Measurements from ENCODE around the gene KCNJ3.

DNA sequence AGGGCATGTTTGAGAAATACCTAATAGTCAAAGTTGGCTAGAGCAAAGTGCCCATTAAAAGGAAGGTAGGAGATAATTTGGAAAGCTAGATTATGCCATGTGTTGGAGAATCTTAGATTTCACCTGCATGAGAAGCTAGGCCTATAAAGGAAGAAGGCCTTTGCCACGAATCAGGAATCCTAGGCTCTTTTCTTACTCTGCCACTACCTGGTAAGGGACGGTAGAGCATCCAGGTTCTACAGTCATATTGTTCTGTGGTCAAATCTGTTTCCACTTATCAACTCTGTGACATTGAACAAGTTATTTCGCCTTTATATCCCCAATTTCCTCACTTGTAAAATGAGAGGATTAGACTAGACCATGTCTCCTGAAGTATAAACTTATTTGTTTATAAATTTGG is 3.6 kb upstream of the KCNJ3 start:
- TF ChIP-seq ESRRG (CRISPR knock-in tag; IDR thresholded peaks at IDR 0.05), result no peak
- TF ChIP-seq SNAI2 (CRISPR knock-in tag; IDR thresholded peaks at IDR 0.05), result no peak
- TF ChIP-seq TCF4 (CRISPR knock-in tag; IDR thresholded peaks at IDR 0.05; ENCODE audit: borderline replicate concordance), result no peak
- TF ChIP-seq RARB (CRISPR knock-in tag; IDR thresholded peaks at IDR 0.05), result no peak
- no peak for TF ChIP-seq ARNTL (CRISPR knock-in tag; IDR thresholded peaks at IDR 0.05; ENCODE audit: borderline replicate concordance, low read depth)
- TF ChIP-seq ZNF8 (CRISPR knock-in tag; IDR thresholded peaks at IDR 0.05), result no peak
- TF ChIP-seq, protein P1, sequence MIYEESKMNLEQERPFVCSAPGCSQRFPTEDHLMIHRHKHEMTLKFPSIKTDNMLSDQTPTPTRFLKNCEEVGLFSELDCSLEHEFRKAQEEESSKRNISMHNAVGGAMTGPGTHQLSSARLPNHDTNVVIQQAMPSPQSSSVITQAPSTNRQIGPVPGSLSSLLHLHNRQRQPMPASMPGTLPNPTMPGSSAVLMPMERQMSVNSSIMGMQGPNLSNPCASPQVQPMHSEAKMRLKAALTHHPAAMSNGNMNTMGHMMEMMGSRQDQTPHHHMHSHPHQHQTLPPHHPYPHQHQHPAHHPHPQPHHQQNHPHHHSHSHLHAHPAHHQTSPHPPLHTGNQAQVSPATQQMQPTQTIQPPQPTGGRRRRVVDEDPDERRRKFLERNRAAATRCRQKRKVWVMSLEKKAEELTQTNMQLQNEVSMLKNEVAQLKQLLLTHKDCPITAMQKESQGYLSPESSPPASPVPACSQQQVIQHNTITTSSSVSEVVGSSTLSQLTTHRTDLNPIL (CRISPR knock-in tag; IDR thresholded peaks at IDR 0.05; ENCODE audit: low read depth), result no peak
- TF ChIP-seq ZFP30 (CRISPR knock-in tag; IDR thresholded peaks at IDR 0.05), result no peak
- no peak for TF ChIP-seq OSR1 (CRISPR knock-in tag; IDR thresholded peaks at IDR 0.05)
- TF ChIP-seq ZNF565 (CRISPR knock-in tag; conservative IDR thresholded peaks at IDR 0.05; ENCODE audit: low read depth), result no peak
- no peak for TF ChIP-seq CSDC2 (CRISPR knock-in tag; IDR thresholded peaks at IDR 0.05)
- TF ChIP-seq ZFP3 (CRISPR knock-in tag; IDR thresholded peaks at IDR 0.05), result no peak
- TF ChIP-seq, protein P2, sequence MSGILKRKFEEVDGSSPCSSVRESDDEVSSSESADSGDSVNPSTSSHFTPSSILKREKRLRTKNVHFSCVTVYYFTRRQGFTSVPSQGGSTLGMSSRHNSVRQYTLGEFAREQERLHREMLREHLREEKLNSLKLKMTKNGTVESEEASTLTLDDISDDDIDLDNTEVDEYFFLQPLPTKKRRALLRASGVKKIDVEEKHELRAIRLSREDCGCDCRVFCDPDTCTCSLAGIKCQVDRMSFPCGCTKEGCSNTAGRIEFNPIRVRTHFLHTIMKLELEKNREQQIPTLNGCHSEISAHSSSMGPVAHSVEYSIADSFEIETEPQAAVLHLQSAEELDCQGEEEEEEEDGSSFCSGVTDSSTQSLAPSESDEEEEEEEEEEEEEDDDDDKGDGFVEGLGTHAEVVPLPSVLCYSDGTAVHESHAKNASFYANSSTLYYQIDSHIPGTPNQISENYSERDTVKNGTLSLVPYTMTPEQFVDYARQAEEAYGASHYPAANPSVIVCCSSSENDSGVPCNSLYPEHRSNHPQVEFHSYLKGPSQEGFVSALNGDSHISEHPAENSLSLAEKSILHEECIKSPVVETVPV (CRISPR knock-in tag; IDR thresholded peaks at IDR 0.05), result no peak
